C4-2B (cell line): ENCODE measurements around the gene TYROBP.
"Not testable (repeated sequence)": the region's sequence is repeated elsewhere in the genome, so short reads cannot be mapped to it uniquely, and the experiment has no call there.

Experiments
- H3K27ac ChIP-seq: fragments of 450-650 bp; 2 replicates; pipeline ENCODE4 v1.5.1; 2017
- ZFX ChIP-seq: fragments of 450-650 bp; IDR thresholded peaks from 2 replicates; pipeline ENCODE4 v1.6.1; 2017
- TF ChIP-seq, protein P1 (sequence below): fragments of 450-650 bp; conservative IDR thresholded peaks from 2 replicates; pipeline ENCODE4 v1.5.1; 2017; ENCODE audit warnings: mild to moderate bottlenecking

Gene TYROBP

DNA sequence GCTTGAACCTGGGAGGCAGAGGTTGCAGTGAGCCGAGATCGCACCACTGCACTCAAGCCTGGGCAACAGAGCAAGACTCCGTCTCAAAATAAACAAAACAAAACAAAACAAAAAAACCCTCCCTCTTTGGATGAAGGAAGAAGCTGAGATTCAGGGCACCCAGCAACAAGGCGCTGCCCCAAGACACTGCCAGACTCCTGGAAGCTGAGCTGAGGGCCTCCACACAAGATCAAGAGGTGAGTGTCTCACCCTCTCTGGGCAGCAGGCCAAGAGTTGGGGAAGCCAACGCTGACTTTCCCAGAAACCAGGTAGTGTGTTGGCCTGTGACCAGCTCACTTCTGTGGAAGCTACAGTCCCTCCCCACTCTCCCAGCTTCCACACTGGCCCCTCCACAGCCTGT, 3.7 kb upstream of the TYROBP start:
- H3K27ac ChIP-seq, result no peak overlapping the region

DNA sequence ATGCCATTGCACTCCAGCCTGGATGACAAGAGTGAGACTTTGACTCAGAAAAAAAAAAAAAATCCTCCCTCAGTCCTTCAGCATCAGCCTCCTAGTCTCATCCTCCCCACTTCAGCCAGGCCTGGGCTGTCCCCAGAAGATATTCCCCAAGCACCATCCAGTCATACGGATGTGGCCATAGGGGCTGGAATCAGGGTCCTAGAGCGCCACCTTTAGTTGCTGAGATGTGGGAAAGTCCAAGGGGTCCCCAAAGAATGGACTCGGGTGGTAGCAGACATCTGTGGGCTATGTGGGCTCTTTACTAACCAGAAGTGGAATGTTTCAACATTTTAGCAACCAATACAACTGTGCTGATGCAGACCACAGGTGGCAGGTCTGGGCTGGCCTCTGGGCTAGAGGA, 3.1 kb upstream of the TYROBP start:
- TF ChIP-seq, protein P1, sequence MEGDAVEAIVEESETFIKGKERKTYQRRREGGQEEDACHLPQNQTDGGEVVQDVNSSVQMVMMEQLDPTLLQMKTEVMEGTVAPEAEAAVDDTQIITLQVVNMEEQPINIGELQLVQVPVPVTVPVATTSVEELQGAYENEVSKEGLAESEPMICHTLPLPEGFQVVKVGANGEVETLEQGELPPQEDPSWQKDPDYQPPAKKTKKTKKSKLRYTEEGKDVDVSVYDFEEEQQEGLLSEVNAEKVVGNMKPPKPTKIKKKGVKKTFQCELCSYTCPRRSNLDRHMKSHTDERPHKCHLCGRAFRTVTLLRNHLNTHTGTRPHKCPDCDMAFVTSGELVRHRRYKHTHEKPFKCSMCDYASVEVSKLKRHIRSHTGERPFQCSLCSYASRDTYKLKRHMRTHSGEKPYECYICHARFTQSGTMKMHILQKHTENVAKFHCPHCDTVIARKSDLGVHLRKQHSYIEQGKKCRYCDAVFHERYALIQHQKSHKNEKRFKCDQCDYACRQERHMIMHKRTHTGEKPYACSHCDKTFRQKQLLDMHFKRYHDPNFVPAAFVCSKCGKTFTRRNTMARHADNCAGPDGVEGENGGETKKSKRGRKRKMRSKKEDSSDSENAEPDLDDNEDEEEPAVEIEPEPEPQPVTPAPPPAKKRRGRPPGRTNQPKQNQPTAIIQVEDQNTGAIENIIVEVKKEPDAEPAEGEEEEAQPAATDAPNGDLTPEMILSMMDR, result no peak
- no peak for TF ChIP-seq ZFX
- no peak overlapping the region for H3K27ac ChIP-seq

More for the DNA sequence above, 3.7 kb upstream of the TYROBP start:
- TF ChIP-seq, protein P1, result no peak
- no peak for TF ChIP-seq ZFX

DNA sequence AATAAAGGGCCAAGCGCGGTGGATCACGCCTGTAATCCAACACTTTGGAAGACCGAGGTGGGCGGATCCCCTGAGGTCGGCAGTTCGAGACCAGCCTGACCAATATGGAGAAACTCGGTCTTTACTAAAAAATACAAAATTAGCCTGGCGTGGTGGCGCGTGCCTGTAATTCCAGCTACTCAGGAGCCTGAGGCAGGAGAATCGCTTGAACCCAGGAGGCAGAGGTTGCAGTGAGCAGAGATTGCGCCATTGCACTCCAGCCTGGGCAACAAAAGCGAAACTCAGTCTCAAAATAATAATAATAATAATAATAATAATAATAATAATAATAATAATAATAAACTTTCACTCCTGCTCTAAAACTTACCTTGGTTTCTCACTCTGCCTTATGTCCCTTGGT, 2.3 kb upstream of the TYROBP start:
- H3K27ac ChIP-seq, result not testable (repeated sequence)

DNA sequence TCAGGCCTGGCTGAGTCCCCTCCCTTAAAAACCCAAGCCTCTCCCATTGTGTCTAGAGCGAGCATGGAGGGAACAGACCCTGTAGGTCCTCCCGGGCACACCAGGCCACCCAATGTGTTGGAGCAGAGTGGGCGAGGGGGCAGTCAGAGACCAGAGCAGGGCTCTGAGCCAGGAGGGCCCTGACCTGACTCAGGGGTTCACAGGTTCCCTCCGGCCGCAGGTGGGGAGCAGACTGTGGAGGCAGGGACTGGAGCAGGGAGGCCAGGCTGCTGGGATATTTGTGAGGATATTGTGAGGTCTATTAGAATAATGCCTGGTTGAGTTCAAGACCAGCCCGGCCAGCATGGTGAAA, 1.6 kb upstream of the TYROBP start:
- no peak overlapping the region for H3K27ac ChIP-seq
- TF ChIP-seq ZFX, result no peak

DNA sequence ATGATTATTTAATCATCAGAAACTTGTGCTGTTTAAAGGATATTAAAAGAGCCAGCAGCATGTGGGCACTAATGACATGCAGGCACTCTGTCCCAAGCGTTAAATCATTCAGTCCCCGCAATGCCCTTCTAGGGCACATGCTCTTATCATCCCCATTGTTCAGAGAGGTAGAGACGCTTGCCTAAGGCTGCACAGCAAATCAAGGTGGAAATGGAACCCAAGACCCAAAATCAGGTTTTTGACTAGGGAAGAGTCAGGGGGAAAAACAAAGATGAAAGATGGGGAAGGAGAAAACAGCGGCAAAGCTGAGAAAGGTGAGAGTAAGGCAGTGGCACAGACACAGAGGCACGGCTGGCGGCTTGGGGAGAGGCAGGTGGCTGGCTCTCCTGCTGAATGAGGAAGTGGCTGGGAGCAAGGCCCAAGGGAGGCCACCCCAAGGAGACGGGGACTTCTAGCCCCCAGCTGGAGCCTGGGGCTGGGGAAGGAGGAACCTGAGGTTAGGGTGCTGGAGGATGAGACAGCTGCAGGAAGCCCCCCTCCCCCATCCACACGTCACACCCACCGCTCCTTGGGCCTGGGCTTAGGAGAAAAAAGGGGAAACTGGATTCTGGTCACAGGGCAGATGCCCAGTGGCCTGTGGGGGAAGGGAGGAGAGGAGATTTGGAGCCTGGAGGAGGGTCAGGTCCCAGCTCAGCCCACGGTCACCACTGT, 1.0 kb upstream of the TYROBP start:
- H3K27ac ChIP-seq, result no peak overlapping the region
- TF ChIP-seq ZFX, result no peak
- TF ChIP-seq, protein P1, result no peak

DNA sequence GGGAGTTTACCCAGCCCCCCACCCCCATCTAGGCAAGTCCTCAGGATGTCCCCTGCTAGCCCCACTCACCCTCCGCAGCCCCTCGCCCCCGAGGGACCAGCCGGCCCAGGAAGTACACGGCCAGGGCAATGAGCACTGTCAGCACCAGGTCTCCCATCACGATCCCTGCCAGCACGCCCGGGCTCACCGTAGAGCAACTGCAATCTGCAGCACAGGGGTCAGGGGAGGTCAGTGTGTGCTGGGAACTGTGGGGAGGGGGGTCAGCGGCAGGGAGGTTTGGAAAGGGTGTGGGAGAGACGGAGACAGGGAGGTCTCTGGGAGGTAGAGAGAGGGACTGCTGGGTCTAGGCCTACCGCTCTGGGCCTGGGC, 734 bp downstream of the TYROBP start:
- H3K27ac ChIP-seq, result no peak overlapping the region
- TF ChIP-seq, protein P1, result no peak
- no peak for TF ChIP-seq ZFX

GRCh38 chr19:35905178-35905727, 2.8 kb downstream of the TYROBP start:
- TF ChIP-seq, protein P1, result no peak
- no peak for TF ChIP-seq ZFX
- no peak overlapping the region for H3K27ac ChIP-seq

DNA sequence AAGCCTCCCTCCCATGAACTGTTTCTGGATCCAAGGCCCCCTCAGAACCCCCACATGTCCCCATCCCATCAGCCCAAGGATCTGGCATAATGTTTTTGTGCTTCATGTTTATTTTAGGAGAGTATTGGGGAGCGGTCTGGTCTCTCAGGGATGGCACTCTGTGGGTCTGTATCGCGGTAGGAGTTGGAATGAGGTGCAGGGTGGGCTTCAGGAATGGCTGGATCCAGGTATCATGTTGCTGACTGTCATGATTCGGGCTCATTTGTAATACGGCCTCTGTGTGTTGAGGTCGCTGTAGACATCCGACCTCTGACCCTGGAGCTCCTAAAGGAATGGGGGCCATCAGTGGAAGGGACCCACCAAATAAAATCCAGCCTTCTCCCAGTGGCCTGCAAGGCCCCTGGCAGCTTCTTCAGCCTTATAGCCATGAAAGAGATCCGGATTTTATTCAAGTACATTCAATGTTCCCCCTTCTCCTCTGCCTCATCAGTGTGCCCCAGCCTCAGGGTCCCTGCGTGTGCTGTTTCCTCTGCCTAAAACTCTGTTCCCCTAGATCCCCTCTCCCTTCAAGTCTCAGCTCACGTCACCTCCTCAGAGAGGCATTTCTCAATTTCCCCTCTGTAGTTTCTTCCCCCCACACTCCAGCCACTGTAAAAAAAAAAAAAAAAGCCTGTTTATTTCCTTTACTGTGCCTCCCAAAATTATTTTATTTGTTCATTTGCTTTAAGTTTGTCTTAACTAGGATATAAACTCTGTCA, 3.6 kb downstream of the TYROBP start:
- TF ChIP-seq, protein P1, result no peak
- TF ChIP-seq ZFX, result no peak
- H3K27ac ChIP-seq, result no peak overlapping the region
